Measurements from ENCODE around the gene ZNF286A. TPM values are rescaled to one million over a fixed set of nuclear protein-coding genes. Genes with fewer than 3 reads are reported as not detected.
"Not testable (repeated sequence)": the region's sequence is repeated elsewhere in the genome, so short reads cannot be mapped to it uniquely, and the experiment has no call there.

ZNF286A gene
- total RNA-seq: 33.6 to 38.2 TPM (median 35.0 TPM) in 3 replicates
- long read RNA-seq, full-length matches to known transcripts: 5 of 15 reads
- long read RNA-seq, partial matches to known transcripts: 7 of 15 reads
- long read RNA-seq, other reads (novel, unspliced or antisense): 3 of 15 reads

GRCh38 chr17:15699413-15699924 lies at the start of gene ZNF286A:
Gene ZNF286A, plus strand, starts transcription at chr17:15699752. Its CDS starts 578 bp downstream, at chr17:15700330.
- H3K27me3 Mint-ChIP-seq (ENCODE audit: low read depth); H3K9me3 Mint-ChIP-seq (ENCODE audit: low read depth); H3K4me1 Mint-ChIP-seq (ENCODE audit: low read depth): not testable (repeated sequence)
- H3K36me3 Mint-ChIP-seq (ENCODE audit: low read depth): peaks cover 10% of the 10 kb centered on the region
- H3K4me3 Mint-ChIP-seq (ENCODE audit: unreplicated experiment): peak within 1 kb of the TSS; percentile 85
- DNase-seq (ENCODE audit: low spot score): peak; percentile 100
- H3K27ac Mint-ChIP-seq (ENCODE audit: unreplicated experiment): peak within 1 kb of the TSS; percentile 87

DNA sequence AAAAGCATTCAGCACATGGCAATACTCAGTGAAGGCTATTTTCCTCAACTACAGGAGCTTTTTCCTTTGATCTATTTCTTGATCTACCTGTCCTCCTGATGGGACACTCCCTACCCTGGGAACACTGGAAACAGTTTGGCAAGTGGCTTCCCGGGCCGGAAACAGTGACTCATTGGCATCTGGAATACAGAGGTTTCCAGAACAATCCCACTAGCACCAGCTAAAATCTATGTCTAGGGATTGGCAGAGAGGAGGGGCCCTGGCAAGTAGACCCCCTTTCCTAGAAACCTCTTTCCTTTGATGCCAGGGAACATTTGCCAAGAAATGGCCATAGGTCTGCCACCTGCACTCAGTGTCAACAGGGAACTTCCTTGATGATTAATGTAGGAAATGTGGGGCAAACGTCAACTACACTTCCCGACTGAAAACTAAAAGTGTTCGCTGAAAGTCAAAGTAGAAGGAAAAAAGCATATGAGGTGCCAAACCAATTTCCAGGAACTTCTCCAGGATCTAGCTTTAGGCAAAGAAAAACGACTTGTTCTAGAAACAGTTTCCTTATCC lies 49.6 kb upstream of the ZNF286A start:
- Mint-ChIP-seq H3K4me1 (ENCODE audit: low read depth) (peaks cover 79% of the 10 kb centered on the region), H3K9me3 (ENCODE audit: low read depth) (no peaks in the 10 kb centered on the region), H3K4me3 (ENCODE audit: unreplicated experiment) (peak overlapping the region; percentile 88), H3K27ac (ENCODE audit: unreplicated experiment) (peak overlapping the region; percentile 96), H3K36me3 (ENCODE audit: low read depth) (no peaks in the 10 kb centered on the region), H3K27me3 (ENCODE audit: low read depth) (no peaks in the 10 kb centered on the region)
- no peak for DNase-seq (ENCODE audit: low spot score)
- TF ChIP-seq, protein P1, sequence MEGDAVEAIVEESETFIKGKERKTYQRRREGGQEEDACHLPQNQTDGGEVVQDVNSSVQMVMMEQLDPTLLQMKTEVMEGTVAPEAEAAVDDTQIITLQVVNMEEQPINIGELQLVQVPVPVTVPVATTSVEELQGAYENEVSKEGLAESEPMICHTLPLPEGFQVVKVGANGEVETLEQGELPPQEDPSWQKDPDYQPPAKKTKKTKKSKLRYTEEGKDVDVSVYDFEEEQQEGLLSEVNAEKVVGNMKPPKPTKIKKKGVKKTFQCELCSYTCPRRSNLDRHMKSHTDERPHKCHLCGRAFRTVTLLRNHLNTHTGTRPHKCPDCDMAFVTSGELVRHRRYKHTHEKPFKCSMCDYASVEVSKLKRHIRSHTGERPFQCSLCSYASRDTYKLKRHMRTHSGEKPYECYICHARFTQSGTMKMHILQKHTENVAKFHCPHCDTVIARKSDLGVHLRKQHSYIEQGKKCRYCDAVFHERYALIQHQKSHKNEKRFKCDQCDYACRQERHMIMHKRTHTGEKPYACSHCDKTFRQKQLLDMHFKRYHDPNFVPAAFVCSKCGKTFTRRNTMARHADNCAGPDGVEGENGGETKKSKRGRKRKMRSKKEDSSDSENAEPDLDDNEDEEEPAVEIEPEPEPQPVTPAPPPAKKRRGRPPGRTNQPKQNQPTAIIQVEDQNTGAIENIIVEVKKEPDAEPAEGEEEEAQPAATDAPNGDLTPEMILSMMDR (IDR thresholded peaks at IDR 0.05): no peak

DNA sequence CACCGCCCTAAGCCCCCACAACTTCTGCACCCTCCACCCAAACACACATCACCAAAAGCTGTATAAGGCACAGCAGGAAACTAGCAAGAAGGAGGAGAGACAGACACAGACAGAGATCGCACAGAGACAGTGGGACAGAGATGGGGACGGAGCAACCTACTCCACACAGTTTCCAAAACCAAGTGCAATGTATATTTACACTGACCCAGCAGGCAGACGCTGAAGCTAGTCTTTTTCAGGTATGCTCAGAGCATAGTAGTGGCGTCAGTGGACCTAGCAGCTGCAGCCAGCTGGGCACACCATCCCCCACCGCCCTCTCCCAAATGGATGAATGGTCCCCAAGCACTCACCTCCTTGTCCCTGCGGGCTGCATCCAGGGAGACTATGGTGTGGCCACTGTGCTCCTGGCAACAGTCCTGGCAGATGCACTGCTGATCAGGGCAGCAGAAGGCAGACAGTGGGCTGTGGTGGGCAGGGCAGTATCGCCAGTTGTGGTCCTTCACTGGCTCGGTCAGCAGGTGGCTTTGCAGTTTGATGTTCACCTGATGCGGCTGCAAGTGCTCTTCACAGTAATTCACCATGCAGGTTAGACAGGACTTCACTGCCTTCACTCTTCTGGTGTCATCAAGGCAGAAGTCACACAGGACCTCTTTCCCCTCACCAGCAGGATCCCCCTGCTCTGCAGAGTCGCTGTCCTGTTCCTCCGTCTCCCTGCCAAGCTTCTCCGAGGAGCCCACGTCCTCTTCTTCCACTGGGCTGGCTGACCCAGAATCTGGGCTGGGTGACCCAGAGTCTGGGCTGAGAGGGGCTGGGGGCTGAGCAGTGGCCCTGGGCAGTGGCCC lies 48.6 kb upstream of the ZNF286A start:
- Mint-ChIP-seq H3K4me1 (ENCODE audit: low read depth) (peaks cover 79% of the 10 kb centered on the region), H3K27me3 (ENCODE audit: low read depth) (no peaks in the 10 kb centered on the region), H3K9me3 (ENCODE audit: low read depth) (no peaks in the 10 kb centered on the region), H3K27ac (ENCODE audit: unreplicated experiment) (peak overlapping the region; percentile 96), H3K4me3 (ENCODE audit: unreplicated experiment) (peak overlapping the region; percentile 88), H3K36me3 (ENCODE audit: low read depth) (no peaks in the 10 kb centered on the region)
- DNase-seq (ENCODE audit: low spot score): no peak
- TF ChIP-seq, protein P1 (IDR thresholded peaks at IDR 0.05): no peak

DNA sequence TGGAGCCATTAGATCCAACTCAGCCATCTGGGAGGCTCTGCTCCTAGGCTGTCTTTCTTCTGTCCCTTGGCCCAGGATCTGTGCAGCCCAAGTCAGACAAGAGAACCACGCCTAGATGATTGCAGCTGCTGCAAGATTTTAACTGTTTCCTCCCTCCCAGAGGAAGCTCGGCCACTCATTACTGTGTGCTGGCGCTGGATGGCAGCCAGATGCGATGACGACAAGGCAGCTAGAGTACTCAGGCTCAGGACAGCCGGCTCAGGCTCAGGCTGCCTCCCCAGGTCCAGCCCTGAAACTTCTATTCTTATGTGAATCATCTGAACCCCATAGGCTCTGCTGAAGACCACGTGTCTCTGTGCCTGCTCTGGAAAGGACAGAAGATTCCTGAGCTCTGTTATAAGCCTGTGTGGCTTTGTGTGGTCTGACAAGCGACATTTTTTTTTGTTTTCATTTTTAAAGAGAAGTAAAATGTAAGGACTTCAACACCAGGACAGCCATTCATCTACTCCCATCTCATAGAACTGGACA lies 47.9 kb upstream of the ZNF286A start:
- H3K36me3 Mint-ChIP-seq (ENCODE audit: low read depth): no peaks in the 10 kb centered on the region
- peak overlapping the region; percentile 96 for H3K27ac Mint-ChIP-seq (ENCODE audit: unreplicated experiment)
- H3K4me1 Mint-ChIP-seq (ENCODE audit: low read depth): peaks cover 81% of the 10 kb centered on the region
- H3K27me3 Mint-ChIP-seq (ENCODE audit: low read depth): no peaks in the 10 kb centered on the region
- peak overlapping the region; percentile 88 for H3K4me3 Mint-ChIP-seq (ENCODE audit: unreplicated experiment)
- peak; percentile 95 for DNase-seq (ENCODE audit: low spot score)
- TF ChIP-seq, protein P1 (IDR thresholded peaks at IDR 0.05): peak; percentile 11
- no peaks in the 10 kb centered on the region for H3K9me3 Mint-ChIP-seq (ENCODE audit: low read depth)

DNA sequence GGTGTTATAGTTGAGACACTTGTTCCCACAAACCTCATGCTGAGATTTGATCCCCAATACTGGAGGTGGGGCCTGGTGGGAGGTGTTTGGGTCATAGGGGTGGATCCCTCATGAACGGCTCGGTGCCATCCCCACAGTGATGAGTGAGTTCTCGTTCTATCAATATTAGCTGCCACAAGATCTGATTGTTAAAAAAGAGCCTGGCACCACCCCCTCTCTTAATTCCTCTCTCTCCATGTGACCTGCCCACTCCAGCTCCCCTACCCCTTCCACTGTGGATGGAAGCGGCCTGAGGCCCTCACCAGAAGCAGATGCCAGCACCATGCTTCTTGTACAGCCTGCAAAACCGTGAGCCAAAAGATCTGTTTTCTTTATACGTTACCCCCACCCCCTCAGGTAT lies 46.6 kb upstream of the ZNF286A start:
- TF ChIP-seq, protein P1 (IDR thresholded peaks at IDR 0.05): no peak
- no peak for DNase-seq (ENCODE audit: low spot score)
- H3K4me3 Mint-ChIP-seq (ENCODE audit: unreplicated experiment): no peak overlapping the region
- peaks cover 81% of the 10 kb centered on the region for H3K4me1 Mint-ChIP-seq (ENCODE audit: low read depth)
- H3K36me3 Mint-ChIP-seq (ENCODE audit: low read depth): no peaks in the 10 kb centered on the region
- H3K27ac Mint-ChIP-seq (ENCODE audit: unreplicated experiment): peak overlapping the region; percentile 23
- H3K27me3 Mint-ChIP-seq (ENCODE audit: low read depth): no peaks in the 10 kb centered on the region
- H3K9me3 Mint-ChIP-seq (ENCODE audit: low read depth): no peaks in the 10 kb centered on the region

- H3K9me3 Mint-ChIP-seq (ENCODE audit: low read depth); DNase-seq (ENCODE audit: low spot score); H3K4me3 Mint-ChIP-seq (ENCODE audit: unreplicated experiment); H3K36me3 Mint-ChIP-seq (ENCODE audit: low read depth); H3K27me3 Mint-ChIP-seq (ENCODE audit: low read depth): not testable (repeated sequence)
- H3K27ac Mint-ChIP-seq (ENCODE audit: unreplicated experiment): peak overlapping the region; percentile 88
- H3K4me1 Mint-ChIP-seq (ENCODE audit: low read depth): peaks cover 70% of the 10 kb centered on the region
Observed at GRCh38 chr17:15654401-15654800, 45.2 kb upstream of the ZNF286A start.
